Renal cortex interstitium (tissue), 11 donors: ENCODE data around the gene FBXO45. TPM values are rescaled to one million over a fixed set of nuclear protein-coding genes. Genes with fewer than 3 reads are reported as not detected.
"Not testable (repeated sequence)": the region's sequence is repeated elsewhere in the genome, so short reads cannot be mapped to it uniquely, and the experiment has no call there.

Source experiments
- DNase-seq, 11 donors: peaks; one replicate each; pipeline ENCODE4 v3.0.0-alpha.2; 2013; ENCODE audit warnings: low read depth in 9 of 11, low spot score in 4 of 11; ENCODE audit errors: extremely low read depth in 1 of 11
- polyA plus RNA-seq, 3 donors: library from polyadenylated mRNA; unstranded; fragments of 120-200 nt; gene quantifications; one replicate each; pipeline ENCODE4 v1.2.1, GENCODE V29; 2013; ENCODE audit not compliant: insufficient read length in 3 of 3

FBXO45 gene
- polyA plus RNA-seq, 3 donors, result 12.4 to 18.3 (median 15.4) TPM

DNA sequence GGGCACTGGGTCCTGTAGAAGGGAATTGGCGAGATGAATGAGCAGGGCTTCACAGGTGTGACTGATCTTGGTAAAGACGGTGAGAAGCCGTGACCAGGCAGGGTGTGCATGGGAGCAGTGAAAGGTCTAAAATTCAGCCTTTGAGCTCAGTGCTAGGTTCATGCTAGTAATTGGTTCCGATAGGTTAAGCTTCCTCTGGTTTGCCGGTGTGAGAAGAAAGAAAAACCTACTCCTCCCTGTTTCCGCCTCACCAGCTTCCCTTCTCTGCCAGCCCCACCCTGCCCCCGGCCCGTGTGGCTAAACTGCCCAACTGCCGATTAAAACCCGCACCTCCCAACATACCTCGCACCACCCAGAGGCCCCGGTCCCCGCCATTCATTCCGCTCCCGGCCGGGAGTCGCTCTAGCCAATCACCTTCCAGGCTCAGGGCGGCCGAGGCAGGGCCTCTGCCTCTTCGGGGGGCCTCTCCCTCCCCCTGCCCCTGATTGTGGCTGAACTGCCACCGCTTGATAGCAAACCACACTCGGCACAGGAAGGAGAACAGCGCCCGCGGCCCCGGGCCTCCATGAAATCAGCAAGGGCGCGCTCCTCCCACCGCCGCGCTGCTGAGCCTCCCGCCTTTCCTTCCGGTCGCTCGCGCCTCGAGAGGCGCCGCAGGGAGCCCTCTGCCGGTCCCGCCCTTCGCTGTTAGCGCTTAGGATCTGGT, 63.7 kb downstream of the FBXO45 start:
- peak; percentile 50 to 83 (median 70) for DNase-seq

DNA sequence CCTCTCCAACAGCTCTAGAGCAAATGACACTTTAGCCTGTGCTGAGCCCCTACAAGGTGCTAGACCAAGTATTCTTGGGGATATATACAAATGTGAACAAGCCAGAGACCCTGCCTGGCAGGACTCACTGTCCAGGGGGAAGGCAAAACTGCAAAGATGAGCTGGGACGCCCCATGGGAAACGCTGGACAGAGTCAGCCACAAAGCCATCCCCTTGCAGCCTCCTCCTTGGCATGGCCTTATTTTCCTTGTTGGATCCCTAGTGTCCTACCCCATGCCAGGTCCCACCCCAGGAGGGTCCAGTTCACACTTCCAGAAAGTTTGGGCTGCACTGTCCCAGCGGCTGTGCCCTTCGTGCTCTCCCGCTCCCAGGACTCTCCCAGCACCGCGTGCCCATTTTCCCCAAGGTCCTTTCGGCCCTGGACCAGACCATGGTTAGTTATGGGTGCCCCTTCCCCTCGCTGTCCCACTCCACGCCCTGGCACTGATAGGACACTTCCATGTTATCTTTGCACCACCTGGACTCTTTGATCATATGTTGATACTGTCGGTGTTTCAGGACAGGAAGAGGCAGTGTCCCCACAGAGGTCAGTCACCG, 65.2 kb downstream of the FBXO45 start:
- DNase-seq, result no peak

DNA sequence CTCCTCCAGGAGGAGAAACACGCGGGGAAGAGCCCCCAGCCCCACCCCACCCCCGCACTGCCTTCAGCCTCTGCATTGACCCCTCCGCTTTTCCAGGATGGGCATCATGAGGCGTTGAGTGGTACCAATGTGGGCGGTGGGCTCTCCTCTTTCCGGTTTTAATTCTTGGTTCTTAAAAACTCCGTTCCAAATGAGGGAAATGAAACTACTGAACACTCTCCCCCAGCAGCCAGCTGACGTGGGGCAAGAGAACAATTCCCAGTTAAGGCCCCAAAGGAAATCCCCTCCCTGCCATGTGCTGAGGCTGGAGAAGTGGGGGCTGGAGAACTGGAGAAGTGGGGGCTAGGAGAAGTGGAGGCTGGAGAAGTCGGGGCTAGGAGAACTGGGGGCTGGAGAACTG, 65.8 kb downstream of the FBXO45 start:
- DNase-seq, result no peak

DNA sequence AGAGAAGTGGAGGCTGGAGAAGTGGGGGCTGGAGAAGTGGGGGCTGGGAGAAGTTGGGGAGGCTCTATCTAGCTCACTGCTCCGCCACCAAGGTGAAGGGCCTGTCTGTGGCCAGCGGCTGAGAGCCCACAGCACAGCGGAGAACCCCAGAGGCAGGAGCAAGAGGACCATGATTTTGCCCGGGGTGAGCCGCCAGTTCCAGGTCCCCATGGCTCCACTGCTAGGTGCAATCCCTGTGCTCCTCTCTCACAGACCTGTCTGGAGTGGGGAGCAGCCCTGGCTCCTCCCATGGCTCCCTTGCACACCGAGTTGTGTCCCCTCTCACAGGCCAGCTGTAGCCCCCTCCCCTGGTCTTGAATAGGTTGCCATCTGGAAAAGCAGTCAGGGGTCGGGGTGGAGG, 66.4 kb downstream of the FBXO45 start:
- DNase-seq, result no peak

DNA sequence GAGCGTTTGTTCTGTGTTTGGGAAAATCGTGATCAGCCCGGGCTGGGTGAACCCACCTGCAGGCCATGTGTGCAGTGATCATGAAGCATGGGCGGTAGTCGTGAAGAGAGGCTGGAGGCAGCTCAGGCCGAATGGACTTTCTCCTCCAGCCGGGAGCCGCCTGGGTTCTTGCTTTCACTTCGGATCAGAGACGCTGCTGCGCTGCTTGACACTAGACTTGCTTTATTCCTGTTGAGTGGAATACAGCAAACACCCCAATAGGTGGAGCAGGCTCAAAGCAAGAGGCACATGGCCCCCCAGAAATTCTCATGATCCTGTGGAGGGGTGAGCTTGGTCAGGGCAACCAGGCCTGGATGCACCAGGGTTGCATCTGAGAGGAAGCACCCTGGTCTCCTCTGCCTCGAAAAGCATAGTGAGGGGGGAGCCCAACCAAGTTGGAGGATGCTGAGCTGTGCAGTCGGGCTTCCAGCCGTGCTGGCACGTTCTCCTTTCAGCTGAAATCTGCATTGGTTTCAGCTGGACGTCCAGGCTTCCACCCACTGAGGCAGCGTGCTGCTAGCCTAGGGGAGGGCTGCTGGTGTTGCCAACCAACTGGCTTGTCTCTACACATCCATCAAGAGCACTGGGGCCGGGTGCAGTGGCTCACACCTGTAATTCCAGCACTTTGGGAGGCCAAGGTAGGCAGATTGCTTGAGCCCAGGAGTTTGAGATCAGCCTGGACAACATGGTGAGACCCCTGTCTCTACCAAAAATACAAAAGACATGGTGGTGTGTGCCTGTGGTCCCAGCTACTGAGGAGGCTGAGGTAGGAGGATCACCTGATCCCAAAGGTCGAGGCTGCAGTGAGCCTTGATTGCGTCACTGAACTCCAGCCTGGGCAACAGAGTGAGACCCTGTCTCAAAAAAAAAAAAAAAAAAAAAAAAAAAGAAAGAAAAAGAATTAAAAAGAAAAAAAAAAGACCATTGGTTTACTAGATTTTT, 68.2 kb downstream of the FBXO45 start:
- no peak for DNase-seq

DNA sequence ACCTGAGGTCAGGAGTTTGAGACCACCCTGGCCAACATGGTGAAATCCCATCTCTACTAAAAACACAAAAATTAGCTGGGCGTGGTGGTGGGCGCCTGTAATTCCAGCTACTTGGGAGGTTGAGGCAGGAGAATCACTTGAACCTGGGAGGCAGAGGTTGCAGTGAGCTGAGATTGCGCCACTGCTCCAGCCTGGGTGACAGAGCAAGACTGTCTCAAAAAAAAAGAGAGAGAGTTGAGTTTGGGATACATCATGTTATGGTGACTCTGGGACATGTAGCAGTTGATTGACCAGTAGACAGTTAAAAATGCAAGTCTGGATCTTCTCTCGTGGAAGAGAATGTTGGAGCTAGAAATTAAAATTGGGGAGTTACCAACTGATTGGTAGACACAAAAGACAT, 69.5 kb downstream of the FBXO45 start:
- DNase-seq, result not testable (repeated sequence)

Other genes with a start within 250 kb of the FBXO45 start
- under 1 TPM in 1 of 3 donors, not detected in 2; 0.51 TPM for gene TM4SF19, start 230.3 kb upstream of the FBXO45 start, polyA plus RNA-seq
- gene UBXN7, start 136.2 kb upstream of the FBXO45 start, polyA plus RNA-seq, result 10 to 100 TPM; 32.7 to 38.7 (median 34.3) TPM
- 10 to 100 TPM; 15.7 to 16.7 (median 16.6) TPM for gene RNF168, start 64.9 kb upstream of the FBXO45 start, polyA plus RNA-seq
- not detected for gene SMCO1, start 53.3 kb upstream of the FBXO45 start, polyA plus RNA-seq
- 10 to 100 TPM; 15.2 to 19.4 (median 17.2) TPM for gene WDR53, start 106 bp upstream of the FBXO45 start, polyA plus RNA-seq
- gene NRROS, start 71.0 kb downstream of the FBXO45 start, polyA plus RNA-seq, result 1 to 10 TPM; 3.0 to 4.5 (median 3.2) TPM
- gene CEP19, start 143.6 kb downstream of the FBXO45 start, polyA plus RNA-seq, result 1 to 10 TPM; 4.4 to 5.7 (median 4.7) TPM
- 10 to 100 TPM; 26.9 to 31.7 (median 28.6) TPM for gene PIGX, start 143.7 kb downstream of the FBXO45 start, polyA plus RNA-seq
- gene PAK2, start 171.2 kb downstream of the FBXO45 start, polyA plus RNA-seq, result 10 to 100 TPM; 60.8 to 88.7 (median 82.6) TPM